Activated CD8-positive, alpha-beta T cell treated with anti-CD3 and anti-CD28 coated beads, Interleukin-2, amount 10 ng/mL, durations not matched to agents 7 days and 5 days (primary cell): ENCODE data around the gene NUP50. TPM values are rescaled to one million over a fixed set of nuclear protein-coding genes. Genes with fewer than 3 reads are reported as not detected.

Source experiments
- ATAC-seq: fragments of 150-1000 bp; cut with Tn5 transposase; one replicate; pipeline ENCODE4 v1.10.0; 2021; ENCODE audit warnings: moderate library complexity
- CTCF ChIA-PET: fragments of 350-600 bp; sonication (Branson Sonifier 250); formaldehyde crosslinking; loops from one replicate; lab custom pipeline; 2021; ENCODE audit warnings: antibody characterized with exemption; lab: Charles Lee
- POLR2A ChIA-PET: fragments of 350-600 bp; sonication (Branson Sonifier 250); formaldehyde crosslinking; loops from one replicate; lab custom pipeline; 2021; ENCODE audit warnings: antibody characterized with exemption; lab: Charles Lee
- DNase-seq: peaks from one replicate; pipeline ENCODE4 v3.0.0-alpha.2; 2020
- H3K27ac Mint-ChIP-seq: one replicate; pipeline ENCODE4 v1.8.0; 2021; ENCODE audit warnings: mild to moderate bottlenecking, mixed read lengths
- H3K27me3 Mint-ChIP-seq: one replicate; pipeline ENCODE4 v1.8.0; 2021; ENCODE audit warnings: low read depth, mixed read lengths
- H3K36me3 Mint-ChIP-seq: one replicate; pipeline ENCODE4 v1.8.0; 2021; ENCODE audit warnings: low read depth, mixed read lengths
- H3K4me1 Mint-ChIP-seq: one replicate; pipeline ENCODE4 v1.8.0; 2021; ENCODE audit warnings: low read depth, mixed read lengths
- H3K4me3 Mint-ChIP-seq: one replicate; pipeline ENCODE4 v1.8.0; 2021; ENCODE audit warnings: mild to moderate bottlenecking, mixed read lengths
- H3K9me3 Mint-ChIP-seq: one replicate; pipeline ENCODE4 v1.8.0; 2022; ENCODE audit warnings: mixed read lengths; ENCODE audit not compliant: insufficient read depth
- total RNA-seq, 2 experiments: library from RNA; stranded (reverse); gene quantifications; one replicate each; pipeline ENCODE4 v1.2.3, GENCODE V29; 2021

NUP50 gene
- total RNA-seq, 2 experiments from 2014 or later = 161 to 167 TPM

- Mint-ChIP-seq H3K9me3 (no peaks in the 10 kb centered on the region), H3K27ac (no peak overlapping the region), H3K36me3 (peaks cover 2% of the 10 kb centered on the region), H3K27me3 (no peaks in the 10 kb centered on the region), H3K4me1 (no peaks in the 10 kb centered on the region), H3K4me3 (no peak overlapping the region)
- ChIA-PET CTCF (interaction anchor here (1.5 kb wide), 1 partner anchor 109 kb away, joined by 3 read pairs; no protein-coding TSS in a partner anchor), POLR2A (no interaction called here)
- ATAC-seq (no peak), DNase-seq (no peak)
Measured at GRCh38 chr22:45212306-45212709, 48.6 kb downstream of the NUP50 start.

DNA sequence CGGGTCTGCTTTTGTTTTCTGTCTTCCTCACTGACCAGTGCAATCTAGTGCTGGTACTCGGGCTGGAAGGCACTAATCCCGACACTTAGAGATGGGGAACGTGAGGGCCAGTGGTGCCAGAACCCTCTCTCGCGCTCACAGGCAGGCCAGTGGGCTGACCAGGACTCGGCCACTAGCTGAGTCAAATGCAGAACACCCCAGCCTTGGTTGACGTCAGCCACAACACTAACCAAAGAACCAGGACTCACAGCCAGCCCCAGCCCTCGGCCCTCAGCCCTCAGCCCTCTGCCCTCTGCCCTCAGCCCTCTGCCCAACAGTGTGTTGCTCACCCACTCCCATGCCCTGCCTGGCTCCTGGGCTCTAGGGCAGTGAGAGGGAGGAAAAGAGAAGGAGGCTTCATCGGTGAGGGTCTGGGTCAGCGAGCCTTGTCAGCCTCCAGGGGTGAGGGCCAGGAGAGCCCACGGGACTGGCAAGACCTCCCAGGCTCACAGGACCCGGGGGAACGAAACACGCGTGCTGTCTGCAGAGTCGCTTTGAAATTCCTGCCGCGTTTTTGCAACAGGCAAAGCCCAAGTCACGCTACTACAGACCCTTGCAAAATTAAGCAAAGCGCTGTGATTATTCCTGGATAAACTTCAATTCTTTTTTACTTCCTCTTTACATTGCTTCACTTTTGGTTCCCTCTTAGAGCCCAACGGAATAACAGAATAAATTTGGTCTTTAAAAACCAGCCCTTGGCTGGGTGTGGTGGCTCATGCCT lies 49.4 kb downstream of the NUP50 start:
- no peaks in the 10 kb centered on the region for H3K27me3 Mint-ChIP-seq
- no peak overlapping the region for H3K27ac Mint-ChIP-seq
- H3K9me3 Mint-ChIP-seq = no peaks in the 10 kb centered on the region
- no peak for DNase-seq
- H3K4me1 Mint-ChIP-seq = no peaks in the 10 kb centered on the region
- no peak for ATAC-seq
- no peak overlapping the region for H3K4me3 Mint-ChIP-seq
- H3K36me3 Mint-ChIP-seq = peaks cover 2% of the 10 kb centered on the region
- ChIA-PET CTCF (no interaction called here), POLR2A (no interaction called here)

DNA sequence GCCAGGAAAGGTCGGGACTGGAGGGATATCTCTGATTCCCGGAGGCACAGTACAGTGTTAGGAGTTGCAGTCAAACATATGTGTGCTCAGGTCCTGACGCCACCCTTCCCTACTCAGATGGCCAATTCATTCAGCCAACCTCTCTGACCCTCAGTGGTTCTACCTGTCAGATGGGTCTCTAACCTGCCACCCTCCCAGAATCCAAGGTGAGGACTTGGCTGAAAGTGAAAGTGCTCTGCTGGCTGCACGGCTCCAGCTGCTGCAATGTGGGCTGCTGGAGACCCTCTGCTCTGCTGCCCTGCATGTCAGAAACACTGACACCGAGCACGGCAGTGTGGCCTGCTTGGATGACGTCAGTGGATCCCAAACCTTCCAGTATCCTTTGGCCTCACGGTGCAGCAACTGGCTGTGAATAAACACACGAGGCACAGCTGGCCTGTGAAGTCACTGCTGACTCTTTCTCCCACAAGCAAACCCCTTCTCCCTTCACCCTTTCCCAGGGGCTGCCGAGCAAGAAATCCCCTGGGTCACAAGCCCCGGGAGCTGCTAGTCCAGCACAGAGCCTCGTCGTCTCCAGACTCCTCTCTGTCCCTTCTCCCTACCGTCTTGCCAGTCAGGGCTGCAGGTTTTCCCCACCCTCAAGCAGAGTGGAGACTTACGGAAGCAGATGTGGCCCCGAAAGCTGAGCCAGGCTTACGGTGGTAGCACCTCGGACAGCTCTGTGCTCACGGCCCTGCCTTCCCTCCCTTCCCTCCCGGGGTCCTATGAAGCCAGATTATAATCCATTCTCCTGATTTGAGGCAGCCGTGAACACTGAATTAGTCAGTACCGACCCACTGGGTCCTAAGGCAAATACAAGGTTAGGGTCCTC lies 52.6 kb downstream of the NUP50 start:
- ChIA-PET CTCF (no interaction called here), POLR2A (no interaction called here)
- peaks cover 3% of the 10 kb centered on the region for H3K4me1 Mint-ChIP-seq
- no peaks in the 10 kb centered on the region for H3K36me3 Mint-ChIP-seq
- no peak for ATAC-seq
- no peak overlapping the region for H3K4me3 Mint-ChIP-seq
- H3K27ac Mint-ChIP-seq = no peak overlapping the region
- no peaks in the 10 kb centered on the region for H3K9me3 Mint-ChIP-seq
- no peaks in the 10 kb centered on the region for H3K27me3 Mint-ChIP-seq
- no peak for DNase-seq

- ATAC-seq = no peak
- H3K4me3 Mint-ChIP-seq = no peak overlapping the region
- POLR2A ChIA-PET = no interaction called here
- no peaks in the 10 kb centered on the region for H3K27me3 Mint-ChIP-seq
- no peak for DNase-seq
- peaks cover 3% of the 10 kb centered on the region for H3K4me1 Mint-ChIP-seq
- no peak overlapping the region for H3K27ac Mint-ChIP-seq
- H3K36me3 Mint-ChIP-seq = no peaks in the 10 kb centered on the region
- CTCF ChIA-PET = no interaction called here
- H3K9me3 Mint-ChIP-seq = no peaks in the 10 kb centered on the region
Measured at GRCh38 chr22:45217345-45217744, 53.6 kb downstream of the NUP50 start.

DNA sequence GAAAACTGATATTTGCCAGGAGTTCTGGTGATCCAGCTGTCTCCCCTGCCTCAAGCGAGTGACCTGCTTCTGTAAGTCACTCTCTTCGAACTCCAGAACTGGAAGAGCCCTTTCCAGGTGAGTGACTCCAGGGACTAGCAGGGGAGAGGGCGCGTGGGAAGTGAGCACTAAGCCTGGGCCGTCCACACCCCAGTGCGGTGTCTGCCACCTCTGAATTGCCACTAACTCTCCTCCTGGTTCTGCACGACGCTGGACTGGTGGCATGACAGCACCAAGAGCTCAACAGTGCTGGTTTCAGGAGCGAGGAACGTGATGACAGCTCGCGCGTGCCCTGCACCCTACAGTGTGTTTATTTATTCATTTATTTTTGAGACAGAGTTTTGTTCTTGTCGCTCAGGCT lies 54.1 kb downstream of the NUP50 start:
- POLR2A ChIA-PET = no interaction called here
- no peaks in the 10 kb centered on the region for H3K36me3 Mint-ChIP-seq
- CTCF ChIA-PET = no interaction called here
- ATAC-seq (no peak), DNase-seq (no peak)
- no peak overlapping the region for H3K4me3 Mint-ChIP-seq
- H3K4me1 Mint-ChIP-seq = peaks cover 5% of the 10 kb centered on the region
- H3K27me3 Mint-ChIP-seq = no peaks in the 10 kb centered on the region
- H3K9me3 Mint-ChIP-seq = no peaks in the 10 kb centered on the region
- no peak overlapping the region for H3K27ac Mint-ChIP-seq

DNA sequence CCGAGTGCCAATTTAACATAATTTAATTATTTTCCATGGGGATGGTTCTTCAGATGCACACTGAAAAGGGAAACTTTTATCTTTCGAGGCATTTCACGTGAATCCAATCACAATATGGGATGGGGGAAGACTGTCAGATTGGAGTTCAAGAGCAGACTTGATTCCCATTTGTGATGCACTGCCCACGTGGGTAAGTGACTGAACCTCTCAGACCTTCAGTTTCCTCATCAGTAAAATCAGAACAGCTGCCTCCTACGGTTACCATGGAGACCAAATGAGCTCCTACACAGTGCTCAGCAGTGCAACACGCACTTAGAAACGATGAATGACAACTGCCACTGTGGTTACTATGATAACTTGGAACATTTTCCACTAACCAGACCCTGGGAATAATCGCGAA lies 55.3 kb downstream of the NUP50 start:
- Mint-ChIP-seq H3K36me3 (no peaks in the 10 kb centered on the region), H3K4me3 (no peak overlapping the region), H3K27me3 (no peaks in the 10 kb centered on the region), H3K4me1 (peaks cover 7% of the 10 kb centered on the region), H3K27ac (no peak overlapping the region), H3K9me3 (no peaks in the 10 kb centered on the region)
- ChIA-PET CTCF (interaction anchor here (0.6 kb wide), 1 partner anchor 223 kb away, joined by 3 read pairs; no protein-coding TSS in a partner anchor), POLR2A (interaction anchor here (0.5 kb wide), 1 partner anchor 110 kb away, joined by 4 read pairs; no protein-coding TSS in a partner anchor)
- DNase-seq = no peak
- ATAC-seq = peak; percentile 60

- DNase-seq = no peak
- Mint-ChIP-seq H3K4me3 (no peak overlapping the region), H3K9me3 (no peaks in the 10 kb centered on the region), H3K27me3 (no peaks in the 10 kb centered on the region), H3K27ac (no peak overlapping the region), H3K36me3 (no peaks in the 10 kb centered on the region), H3K4me1 (peaks cover 7% of the 10 kb centered on the region)
- ChIA-PET POLR2A (no interaction called here), CTCF (no interaction called here)
- ATAC-seq = no peak
Measured at GRCh38 chr22:45221201-45221600, 57.5 kb downstream of the NUP50 start.

- Mint-ChIP-seq H3K36me3 (no peaks in the 10 kb centered on the region), H3K27ac (no peak overlapping the region), H3K27me3 (no peaks in the 10 kb centered on the region), H3K9me3 (no peaks in the 10 kb centered on the region), H3K4me3 (no peak overlapping the region), H3K4me1 (peaks cover 11% of the 10 kb centered on the region)
- CTCF ChIA-PET = no interaction called here
- DNase-seq (no peak), ATAC-seq (no peak)
- POLR2A ChIA-PET = no interaction called here
Measured at GRCh38 chr22:45223304-45224117, 59.8 kb downstream of the NUP50 start.

- H3K4me3 Mint-ChIP-seq = no peak overlapping the region
- ATAC-seq (no peak), DNase-seq (no peak)
- no peaks in the 10 kb centered on the region for H3K9me3 Mint-ChIP-seq
- H3K4me1 Mint-ChIP-seq = peaks cover 7% of the 10 kb centered on the region
- no peaks in the 10 kb centered on the region for H3K27me3 Mint-ChIP-seq
- no peak overlapping the region for H3K27ac Mint-ChIP-seq
- no peaks in the 10 kb centered on the region for H3K36me3 Mint-ChIP-seq
- POLR2A ChIA-PET = no interaction called here
- CTCF ChIA-PET = no interaction called here
Measured at GRCh38 chr22:45224331-45224730, 60.6 kb downstream of the NUP50 start.

GRCh38 chr22:45224988-45225731 lies 61.4 kb downstream of the NUP50 start:
- ATAC-seq = no peak
- H3K4me3 Mint-ChIP-seq = no peak overlapping the region
- POLR2A ChIA-PET = no interaction called here
- H3K4me1 Mint-ChIP-seq = peaks cover 7% of the 10 kb centered on the region
- H3K27ac Mint-ChIP-seq = no peak overlapping the region
- CTCF ChIA-PET = no interaction called here
- no peak for DNase-seq
- no peaks in the 10 kb centered on the region for H3K27me3 Mint-ChIP-seq
- H3K36me3 Mint-ChIP-seq = no peaks in the 10 kb centered on the region
- no peaks in the 10 kb centered on the region for H3K9me3 Mint-ChIP-seq
